NT2/D1 (cell line): ENCODE measurements around the gene LAMC3.

ENCODE experiments used
- SUZ12 ChIP-seq: IDR thresholded peaks from 2 replicates; pipeline ENCODE4 v1.6.1; 2011; ENCODE audit not compliant: insufficient read length, insufficient read depth; ENCODE audit errors: extremely low read depth
- YY1 ChIP-seq: IDR thresholded peaks from 2 replicates; pipeline ENCODE4 v1.6.1; 2011; ENCODE audit not compliant: insufficient read length, insufficient read depth
- ZNF274 ChIP-seq: IDR thresholded peaks from 2 replicates; pipeline ENCODE4 v1.6.1; 2011; ENCODE audit warnings: mild to moderate bottlenecking, low read depth, low read length

GRCh38 chr9:131050831-131051230 is 41.9 kb downstream of the LAMC3 start:
- TF ChIP-seq ZNF274: no peak
- no peak for TF ChIP-seq YY1
- no peak for TF ChIP-seq SUZ12
